B cell (primary cell): ENCODE results near the gene SLC40A1.

Experiments
- EZH2 ChIP-seq: IDR thresholded peaks from 2 replicates; pipeline ENCODE4 v1.6.1; 2012; ENCODE audit warnings: borderline replicate concordance, low read depth, mild to moderate bottlenecking, moderate library complexity, low read length; ENCODE audit not compliant: insufficient read depth, poor library complexity, severe bottlenecking
- TF ChIP-seq, protein P1 (sequence below): fragments of 200-600 bp; IDR thresholded peaks from one replicate; pipeline ENCODE4 v1.8.0; 2022; ENCODE audit warnings: antibody characterized with exemption, mild to moderate bottlenecking

DNA sequence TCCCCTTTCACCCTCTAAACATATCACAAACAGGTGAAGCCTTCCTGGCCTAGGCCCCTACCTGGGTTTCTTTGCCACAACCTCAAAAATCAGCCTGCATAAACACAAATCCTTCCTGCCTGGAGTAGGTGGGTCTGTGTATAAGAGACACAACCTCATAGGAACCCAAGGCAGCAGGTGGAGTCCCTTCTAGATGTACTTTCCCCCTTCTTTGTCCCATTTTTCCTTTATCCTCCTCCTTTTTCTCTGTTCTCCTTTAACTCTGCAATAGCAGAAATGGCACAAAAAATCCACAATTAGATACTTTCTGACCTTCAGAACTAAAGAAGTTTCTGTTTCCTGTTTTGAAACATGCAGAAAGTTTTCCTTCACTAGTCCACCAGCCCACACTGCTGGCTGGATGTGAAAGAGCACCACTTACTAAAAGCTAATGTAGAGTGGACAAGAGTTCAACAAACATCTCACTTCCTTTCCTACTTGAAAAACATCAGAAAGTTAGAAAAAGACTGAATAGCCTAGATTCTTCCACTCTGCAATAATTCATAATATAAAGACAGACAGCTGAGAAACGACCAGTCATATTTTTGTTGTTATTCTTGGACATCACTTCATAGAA is 11.2 kb downstream of the SLC40A1 start:
- TF ChIP-seq, protein P1, sequence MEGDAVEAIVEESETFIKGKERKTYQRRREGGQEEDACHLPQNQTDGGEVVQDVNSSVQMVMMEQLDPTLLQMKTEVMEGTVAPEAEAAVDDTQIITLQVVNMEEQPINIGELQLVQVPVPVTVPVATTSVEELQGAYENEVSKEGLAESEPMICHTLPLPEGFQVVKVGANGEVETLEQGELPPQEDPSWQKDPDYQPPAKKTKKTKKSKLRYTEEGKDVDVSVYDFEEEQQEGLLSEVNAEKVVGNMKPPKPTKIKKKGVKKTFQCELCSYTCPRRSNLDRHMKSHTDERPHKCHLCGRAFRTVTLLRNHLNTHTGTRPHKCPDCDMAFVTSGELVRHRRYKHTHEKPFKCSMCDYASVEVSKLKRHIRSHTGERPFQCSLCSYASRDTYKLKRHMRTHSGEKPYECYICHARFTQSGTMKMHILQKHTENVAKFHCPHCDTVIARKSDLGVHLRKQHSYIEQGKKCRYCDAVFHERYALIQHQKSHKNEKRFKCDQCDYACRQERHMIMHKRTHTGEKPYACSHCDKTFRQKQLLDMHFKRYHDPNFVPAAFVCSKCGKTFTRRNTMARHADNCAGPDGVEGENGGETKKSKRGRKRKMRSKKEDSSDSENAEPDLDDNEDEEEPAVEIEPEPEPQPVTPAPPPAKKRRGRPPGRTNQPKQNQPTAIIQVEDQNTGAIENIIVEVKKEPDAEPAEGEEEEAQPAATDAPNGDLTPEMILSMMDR: no peak
- TF ChIP-seq EZH2: no peak
